M059J (cell line): ENCODE measurements around the gene CMIP. TPM values are rescaled to one million over a fixed set of nuclear protein-coding genes. Genes with fewer than 3 reads are reported as not detected.

Source experiments
- DNase-seq: peaks from one replicate; pipeline ENCODE4 v3.0.0-alpha.2; 2012; ENCODE audit warnings: low read depth
- total RNA-seq: library from RNA; depleted of rRNA; stranded (reverse); fragments of >200 nt; shearing (Covaris generic); gene quantifications from 2 replicates; pipeline ENCODE4 v1.2.3, GENCODE V29; 2014

CMIP gene
- total RNA-seq, 1 experiment from 2014 or later = 15.8 TPM

DNA sequence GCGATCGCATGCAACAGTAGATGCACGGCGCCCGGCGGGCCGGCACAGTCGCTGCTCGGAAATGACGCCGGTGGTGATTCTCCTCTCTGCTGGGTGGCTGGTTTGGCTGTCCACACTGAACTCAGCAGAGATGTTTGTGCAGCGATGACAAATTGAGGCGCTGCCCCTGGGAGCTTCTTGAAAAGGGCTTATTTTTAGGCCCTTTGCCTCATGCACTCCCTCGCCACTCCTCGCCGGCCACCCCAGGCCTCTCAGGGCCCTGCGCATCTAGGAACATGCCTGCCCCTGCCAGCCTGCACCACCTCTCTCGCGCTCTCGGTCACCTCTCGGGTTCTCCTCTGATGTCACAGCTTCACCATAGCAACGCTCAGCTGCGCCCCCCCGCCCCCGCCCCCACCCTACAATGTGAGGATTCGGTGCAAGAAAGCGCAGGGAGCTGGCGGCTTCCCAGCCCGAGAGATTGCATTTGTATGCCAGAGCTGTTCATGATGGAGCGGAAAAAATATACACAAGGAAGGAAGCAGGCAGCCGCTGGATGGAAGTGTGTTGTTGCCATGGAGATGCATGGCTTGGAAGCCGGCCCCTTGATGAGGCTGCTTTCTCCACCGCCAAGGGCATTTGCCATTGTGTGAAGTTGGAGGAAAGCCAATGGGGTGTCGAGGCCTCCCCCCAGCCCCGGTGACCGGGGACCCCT, 253.2 kb downstream of the CMIP start:
- no peak for DNase-seq

DNA sequence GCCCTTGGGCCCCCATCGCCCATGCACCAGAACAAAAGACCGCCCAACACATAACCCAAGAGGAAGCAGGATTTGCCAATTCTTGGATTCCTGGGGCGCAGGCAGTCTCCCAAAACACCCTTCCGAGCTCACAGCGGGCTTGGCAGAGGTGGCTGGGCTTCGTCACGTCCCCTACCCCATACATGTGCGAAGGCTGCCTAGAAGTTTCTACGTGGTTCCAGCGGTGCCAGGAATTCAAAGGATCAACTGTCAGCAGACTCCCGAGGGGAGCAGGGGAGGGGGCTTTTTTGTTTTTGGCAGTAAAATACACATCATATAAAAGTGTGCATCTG, 253.7 kb downstream of the CMIP start:
- DNase-seq = no peak

DNA sequence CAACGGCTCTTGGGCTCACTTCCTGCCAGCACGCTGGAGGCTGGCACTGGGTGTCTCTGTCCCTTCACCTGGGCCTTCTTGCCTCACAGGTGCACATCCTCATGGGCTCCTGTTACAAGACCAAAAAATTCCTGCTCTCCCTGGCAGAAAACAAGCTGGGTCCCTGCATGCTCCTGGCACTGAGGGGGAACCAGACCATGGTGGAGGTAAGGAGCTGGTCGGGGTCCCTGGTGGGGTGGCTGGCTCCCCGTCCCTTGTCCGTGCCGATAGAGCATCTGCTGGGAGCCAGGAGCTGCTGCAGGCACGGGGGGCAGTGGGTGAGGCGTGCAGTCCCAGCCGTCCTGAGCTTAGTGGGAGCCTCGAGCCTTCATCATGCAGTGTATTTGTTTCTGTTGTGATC, 255.0 kb downstream of the CMIP start:
- no peak for DNase-seq

DNA sequence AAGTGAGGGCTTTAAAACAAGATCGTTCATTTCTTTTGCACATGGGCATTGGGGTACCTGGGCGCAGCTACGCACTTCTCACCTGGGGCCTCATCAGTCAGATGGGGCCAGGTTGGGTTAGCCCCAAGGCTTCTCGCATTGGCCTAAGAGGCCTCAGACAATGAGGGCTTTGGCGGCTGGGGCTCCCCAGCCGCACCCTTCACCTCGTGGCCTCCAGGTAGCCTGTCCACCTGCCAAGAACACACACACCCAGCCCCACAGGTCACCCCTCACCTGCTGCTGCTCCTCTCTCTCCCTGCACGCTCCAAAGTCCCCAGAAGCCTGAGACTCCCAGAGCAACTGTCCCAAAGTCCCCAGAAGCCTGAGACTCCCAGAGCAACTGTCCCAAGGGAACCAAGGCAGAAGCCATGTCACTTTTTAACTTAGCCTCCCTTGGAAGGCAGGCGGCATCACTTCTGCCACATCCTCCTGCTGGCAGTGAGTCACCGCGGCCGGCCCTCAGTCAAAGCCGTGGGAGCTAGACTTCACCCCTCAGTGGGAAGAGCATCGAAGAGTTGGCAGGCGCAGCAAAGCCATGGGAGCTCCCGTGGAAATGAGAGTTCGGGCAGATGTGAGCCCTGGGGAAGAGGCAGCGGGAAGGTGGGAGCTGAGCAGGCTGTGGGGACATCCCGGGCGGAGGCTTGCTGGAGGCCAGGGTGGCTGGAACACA, 255.6 kb downstream of the CMIP start:
- no peak for DNase-seq

DNA sequence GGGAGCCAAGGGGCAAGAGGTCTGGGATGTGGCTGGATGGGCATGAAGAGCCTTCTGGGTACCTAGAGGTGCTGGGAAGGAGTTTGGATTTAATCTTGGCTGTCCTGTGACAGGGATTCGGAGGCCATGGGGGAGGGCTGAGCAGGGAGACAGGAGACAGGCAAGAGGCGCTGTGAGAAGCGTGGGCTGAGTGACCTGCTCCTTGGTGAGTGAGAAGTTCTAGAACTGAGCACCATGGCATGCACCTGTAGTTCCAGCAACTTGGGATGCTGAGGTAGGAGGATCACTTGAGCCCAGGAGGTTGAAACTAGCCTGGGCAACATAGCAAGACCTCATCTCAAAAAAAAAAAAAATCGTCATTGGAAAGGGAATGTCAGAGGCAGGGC, 256.2 kb downstream of the CMIP start:
- DNase-seq = no peak

DNA sequence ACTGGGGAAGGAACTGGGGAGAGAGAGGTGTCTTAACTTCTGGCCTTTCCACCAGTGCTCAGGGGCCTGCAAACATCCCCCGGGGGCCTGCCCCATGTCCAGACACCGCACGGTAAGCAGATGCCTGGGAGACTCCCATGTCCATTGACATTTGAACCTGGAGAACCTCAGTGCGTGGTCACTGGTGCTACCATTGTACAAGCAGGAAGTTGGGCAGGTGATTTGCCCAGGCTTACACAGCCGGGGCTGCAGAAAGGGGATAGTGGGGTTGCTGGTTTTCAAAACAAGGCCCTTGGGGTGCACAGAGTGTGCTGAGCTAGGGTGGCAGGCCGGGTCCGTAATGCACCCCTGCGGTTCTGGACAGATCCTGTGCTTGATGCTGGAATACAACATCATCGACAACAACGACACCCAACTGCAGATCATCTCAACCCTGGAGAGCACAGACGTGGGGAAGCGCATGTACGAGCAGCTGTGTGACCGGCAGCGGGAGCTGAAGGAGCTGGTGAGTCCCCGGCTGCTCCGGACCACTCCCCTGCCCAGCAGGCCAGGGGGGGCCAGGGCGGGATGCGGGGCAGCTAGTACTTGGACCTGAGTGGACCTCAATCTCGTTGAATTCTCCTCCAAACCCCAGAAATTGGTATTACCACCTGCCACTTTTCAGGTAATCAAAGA, 256.8 kb downstream of the CMIP start:
- DNase-seq = no peak

DNA sequence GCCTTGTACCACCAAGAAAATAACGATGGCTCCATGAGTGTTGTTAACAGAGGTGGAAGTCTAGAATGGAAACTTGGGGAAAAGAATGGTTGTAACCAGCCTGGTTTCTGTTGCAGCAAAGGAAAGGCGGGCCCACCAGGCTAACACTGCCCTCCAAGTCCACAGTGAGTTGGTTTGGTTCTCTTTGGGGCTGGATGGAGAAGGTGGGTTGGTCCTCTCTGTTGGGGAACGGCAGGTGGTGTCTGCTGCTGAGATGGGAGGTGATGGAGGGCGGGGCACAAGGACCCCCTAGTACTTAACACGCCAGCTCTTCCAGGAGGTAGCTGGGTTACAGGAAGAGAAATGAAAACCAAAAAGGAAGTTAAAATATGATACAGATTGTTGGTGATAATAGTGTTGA, 257.9 kb downstream of the CMIP start:
- no peak for DNase-seq

DNA sequence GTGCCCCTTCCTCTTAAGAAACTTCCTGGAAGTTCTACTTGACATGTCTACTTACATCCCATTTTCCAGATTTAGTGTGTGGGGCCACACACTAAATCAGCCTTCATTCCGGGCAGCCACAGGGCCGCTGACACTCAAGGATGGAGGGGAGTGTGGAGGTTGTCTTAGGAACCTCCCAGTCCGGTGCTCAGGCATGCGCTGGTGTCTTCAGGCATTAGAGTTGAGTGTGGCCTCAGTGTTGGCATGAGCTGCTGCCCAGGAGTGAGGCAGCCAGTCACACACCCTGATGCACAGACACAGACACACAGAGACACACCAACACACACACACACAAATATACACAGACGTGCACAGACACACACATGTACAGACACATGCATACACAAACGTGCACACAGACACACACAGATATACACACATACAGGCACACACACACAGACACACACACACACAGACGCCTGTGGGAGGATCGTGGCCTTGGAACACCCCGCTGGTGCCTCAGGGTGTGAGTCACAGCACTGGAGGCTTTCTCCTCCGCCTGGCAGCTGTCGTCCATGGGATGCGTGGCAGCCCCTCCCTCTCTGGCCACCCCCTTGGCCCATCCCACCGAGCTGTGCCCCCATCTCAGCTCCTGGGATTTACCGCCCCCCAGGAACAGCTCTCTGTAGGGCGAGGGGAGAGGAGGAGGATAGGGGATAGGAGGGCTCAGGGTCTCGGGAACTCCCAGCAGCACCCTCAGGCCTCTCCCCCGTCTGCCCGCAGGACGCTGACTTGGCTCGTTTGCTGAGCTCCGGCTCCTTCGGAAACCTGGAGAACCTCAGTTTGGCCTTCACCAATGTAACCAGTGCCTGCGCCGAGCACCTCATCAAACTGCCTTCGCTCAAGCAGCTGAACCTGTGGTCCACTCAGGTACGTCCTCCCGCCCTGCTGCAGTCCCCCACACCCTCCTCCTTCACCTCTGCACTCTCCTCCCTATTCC, 258.9 kb downstream of the CMIP start:
- peak; percentile 88 for DNase-seq

DNA sequence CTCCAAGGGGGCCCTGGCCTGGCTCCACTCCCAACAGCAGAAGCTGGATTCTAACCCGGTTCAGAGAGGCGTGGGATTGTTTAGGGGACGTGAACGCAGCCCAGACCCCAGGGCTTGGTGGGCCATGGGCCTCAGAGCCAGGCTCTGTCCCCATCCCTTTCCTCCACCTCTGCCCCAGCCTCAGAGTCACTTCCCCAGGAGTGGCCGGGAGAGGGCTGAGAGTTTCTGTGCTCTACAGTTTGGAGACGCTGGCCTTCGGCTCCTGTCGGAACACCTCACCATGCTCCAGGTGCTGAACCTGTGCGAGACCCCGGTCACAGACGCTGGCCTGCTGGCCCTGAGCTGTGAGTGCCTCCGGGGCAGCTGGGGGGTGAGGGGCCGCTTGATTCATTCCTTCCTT, 260.7 kb downstream of the CMIP start:
- no peak for DNase-seq

DNA sequence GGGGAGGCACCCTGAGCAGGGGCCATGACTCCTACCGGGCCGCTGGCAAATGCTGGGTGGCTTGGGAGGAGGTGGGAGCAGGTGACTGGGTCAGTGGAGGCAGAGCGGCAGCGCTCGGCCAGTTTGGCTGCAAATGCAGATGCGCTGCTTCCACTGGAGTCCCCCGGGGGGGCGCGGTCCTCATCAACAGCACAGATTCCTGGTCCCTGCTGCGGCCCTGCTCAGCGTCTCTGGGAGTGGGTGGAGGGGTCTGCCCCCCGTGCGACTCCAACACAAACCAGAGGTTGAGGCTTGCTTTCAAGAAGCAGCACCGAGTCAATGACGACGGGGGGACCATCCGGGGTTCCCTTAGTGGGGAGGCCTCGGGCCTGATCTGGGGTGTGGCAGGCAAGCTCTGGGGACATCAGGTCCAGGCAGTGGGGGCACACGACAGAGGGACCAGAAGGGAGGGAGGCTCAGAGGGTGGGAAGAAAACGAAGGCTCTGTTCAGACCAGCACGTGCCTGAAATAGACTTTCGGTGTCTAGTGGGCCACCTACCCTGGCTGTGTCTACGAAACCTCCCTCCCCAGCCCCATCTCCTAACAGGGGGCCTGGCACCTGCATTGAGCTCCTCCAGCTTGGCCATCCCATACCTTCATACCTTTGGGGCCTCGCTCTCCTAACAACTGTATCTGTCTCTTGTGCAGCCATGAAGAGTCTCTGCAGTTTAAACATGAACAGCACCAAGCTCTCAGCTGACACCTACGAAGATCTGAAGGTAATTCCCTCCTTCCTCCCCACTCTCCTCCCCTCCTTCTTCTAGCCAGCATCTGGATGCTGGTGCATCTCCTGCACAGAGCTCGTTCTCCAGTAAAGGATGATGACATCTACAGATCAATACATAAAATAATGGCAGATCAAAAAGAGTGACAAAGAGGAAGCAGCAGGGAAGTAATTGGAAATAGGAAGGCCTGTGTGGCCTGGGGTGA, 262.0 kb downstream of the CMIP start:
- no peak for DNase-seq

DNA sequence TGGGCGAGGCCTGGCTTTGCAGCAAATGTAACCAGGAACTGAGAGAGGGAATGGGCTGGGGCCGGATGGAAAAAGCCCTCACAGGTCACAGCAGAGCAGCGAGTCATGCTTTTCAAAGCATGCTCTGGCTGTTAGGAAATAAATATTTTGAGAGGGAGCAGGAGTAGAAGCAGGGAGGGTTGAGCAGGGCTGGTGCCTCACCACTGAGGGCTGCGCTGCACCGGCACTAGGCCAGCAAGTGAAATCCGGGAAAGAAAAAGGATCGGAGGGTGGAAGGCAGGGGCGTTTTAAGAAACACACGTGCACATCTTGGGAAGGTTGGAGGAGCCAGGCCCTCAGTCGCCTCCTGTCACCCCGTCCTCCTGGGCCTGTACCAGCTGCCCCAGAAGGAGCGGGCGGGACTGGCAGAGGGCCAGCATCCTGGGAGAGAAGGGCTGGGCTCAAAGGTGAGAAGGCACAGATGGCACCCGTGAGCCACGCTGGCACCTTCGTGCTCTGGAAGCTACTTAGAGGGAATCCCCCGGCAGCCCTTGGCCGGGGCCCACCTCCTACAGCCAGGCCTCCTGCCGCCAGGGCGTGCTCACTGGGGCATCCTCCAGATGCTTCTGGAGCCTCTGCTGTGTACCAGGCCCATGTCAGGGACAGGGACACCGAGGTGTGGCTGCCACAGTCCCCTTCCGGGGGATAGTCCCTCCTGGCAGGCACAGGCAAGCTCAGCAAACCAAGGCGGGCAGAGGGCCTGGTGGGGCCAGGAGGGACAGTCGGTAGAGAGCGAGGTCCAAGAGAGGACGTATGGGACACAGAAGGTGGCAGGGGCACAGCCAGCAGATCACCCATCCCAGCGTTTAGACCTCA, 263.0 kb downstream of the CMIP start:
- peak; percentile 37 for DNase-seq

DNA sequence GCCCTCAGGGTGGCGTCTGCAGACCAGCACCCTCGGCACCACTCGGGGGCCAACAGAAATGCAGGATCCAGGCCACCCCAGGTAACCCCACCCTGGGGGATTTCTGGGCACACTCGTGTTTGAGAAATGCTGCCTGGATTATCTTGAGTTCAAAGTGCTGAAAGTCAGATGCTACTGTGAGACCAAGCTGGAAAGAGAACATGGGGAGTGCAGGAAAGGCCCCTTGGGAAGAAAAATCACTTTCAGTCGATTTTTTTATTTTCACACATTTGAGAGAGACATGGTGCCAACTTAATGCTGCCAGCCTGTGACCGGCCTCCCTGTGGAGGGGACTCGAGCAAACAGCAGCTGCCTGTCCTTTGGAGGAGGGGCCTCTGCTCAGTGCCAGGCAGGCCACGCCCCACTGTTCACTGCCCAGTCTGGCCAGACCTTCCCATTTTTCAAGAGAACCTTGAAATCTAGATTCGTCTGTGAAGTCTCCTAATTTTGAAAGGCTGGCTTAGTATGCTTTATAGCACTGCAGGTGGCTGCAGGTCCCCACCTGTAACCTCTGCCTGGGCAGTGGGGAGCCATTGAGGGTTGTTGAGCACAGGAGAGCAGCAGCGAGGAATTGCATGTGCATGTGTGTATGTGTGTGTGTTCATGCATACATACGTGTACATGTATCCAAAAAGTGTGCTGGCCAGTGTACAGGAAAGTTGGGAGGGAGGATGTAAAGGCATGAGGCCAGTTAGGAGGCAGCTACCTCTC, 263.8 kb downstream of the CMIP start:
- no peak for DNase-seq

DNA sequence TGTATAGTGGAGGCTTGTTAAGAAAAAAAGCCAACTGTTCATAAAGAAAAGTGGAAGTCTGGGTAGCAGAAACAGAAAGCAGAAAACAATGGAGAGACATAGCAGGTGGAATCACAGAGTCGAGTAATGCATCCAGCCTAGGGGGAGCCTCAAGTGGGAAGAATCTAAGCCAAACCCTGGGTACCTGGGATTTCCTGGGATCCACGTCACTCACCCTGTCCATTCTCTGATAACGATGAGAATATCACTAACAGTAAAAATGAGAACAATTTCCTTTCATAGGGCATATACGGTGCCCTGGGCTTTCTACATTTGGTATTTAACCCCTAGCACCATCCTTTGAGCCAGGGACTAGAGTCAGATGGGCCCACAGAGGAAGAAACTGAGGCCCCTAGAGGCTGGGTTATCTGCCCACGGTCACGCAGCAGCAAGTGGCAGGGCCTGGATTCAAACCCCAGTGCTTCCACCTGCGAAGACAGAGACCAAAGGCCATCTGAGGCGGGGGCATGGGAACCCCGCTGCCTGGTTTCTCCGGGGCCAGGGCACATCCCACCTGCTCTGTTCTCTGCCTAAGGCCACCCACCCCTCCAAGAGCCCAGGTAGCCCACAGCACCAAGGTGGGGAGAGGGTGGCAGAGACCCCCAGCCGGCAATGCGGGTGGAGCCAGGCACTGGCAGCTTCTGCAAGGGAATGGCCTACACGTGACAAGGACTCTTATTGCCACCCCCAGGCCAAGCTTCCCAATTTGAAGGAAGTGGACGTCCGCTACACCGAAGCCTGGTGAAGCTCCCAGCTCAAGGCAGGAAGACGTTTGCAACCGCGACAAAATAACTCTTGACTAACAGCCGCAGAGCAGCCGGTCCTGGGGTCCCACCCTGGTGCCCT, 264.6 kb downstream of the CMIP start:
- no peak for DNase-seq

DNA sequence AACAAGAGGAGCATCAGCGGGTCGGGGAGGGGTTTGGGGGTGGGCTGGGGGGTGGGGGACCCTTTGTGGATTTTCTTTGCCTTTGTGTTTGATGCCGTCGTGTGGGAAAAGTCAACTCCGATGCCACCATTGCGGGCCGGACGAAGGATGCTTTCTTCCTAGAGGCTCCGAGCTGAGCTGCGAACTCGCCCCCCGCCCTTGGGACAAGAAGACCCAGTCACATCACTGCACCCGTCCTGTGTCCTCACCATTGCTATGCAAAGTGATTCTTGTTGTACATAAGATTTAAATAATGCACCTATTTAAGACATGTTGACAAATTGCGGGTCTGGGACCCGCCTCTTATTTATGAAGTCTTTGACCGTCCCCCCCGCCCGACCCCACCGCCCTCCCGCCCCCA, 265.4 kb downstream of the CMIP start:
- no peak for DNase-seq

DNA sequence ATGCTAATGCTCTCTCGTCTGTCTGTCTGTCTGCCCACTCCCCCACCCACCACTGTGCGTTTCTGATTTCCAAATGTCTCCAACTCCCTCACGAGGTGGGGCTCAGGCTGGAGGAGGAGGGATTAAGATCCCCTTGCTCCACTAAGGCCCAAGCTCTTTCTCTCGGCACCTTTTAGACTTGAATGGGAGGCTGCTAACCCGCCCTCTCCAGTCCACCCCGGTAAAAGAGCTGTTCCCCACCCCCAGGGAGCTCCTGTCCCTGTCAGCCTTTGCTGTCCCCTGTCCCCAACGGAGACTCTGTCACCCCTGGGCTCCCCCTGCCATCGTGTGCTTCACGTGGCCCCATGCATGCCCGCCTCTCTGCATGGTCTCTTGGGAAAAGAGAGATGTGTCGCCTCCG, 266.0 kb downstream of the CMIP start:
- DNase-seq = no peak

DNA sequence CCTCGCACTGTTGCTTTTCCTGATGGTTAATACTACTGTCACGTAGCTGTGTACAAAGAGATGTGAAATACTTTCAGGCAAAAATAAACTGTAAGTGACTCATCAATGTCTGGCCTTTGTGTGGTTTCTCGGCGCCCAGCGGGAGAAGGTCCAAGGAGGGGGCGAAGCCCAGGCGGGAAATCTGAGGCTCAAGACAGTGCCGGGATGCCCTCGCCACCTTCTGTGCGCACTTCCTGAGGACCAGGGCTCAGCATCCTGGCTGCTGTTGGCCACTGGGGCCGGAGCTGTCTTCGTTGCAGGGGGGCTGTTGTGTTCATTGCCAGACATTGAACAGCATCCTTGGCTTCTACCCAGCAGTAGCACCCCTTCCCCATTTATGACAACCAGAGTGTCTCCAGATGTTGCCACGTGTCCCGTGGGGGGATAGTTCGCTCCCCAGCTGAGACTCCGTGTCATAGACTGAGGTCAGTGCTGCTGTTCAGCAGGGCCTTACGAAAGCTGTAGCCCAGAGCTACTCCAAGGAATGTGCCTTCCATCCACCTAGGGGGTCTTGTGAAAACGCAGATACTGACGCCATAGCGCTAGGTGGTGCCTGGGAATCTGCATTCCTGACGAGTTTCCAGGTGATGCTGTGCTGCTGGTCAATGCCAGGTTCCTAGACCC, 267.2 kb downstream of the CMIP start:
- peak; percentile 97 for DNase-seq

DNA sequence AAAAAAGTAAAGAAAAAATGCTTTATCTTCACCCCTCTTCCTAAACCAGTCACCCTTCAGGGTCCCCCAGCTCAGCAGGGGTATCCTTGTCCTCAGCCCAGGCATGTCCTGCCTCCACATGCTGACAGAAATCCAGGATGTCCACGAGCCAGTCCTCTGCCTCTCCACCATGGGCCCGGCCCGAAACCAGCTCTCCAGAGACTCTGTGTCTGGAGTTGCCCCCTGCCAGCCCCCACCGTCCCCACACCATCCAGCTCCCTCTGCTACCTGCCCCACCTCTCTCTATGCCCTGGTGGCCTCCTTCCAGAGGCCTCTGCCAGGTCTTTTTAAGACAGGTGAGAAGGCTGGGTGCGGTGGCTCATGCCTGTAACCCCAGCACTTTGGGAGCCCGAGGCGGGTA, 268.1 kb downstream of the CMIP start:
- no peak for DNase-seq
